MM.1S (cell line): ENCODE data around the gene CCR9.
A peak's percentile ranks its signal among the peaks of the same experiment; 100 is the strongest.

ENCODE experiments used
- DNase-seq: peaks from one replicate; pipeline ENCODE4 v3.0.0-alpha.2; 2015
- H2AFZ ChIP-seq: fragments of 300-600 bp; sonication (generic); 2 replicates; pipeline ENCODE4 v1.6.0; 2016; ENCODE audit warnings: antibody characterized with exemption, low read length
- H3F3A ChIP-seq: fragments of 300-600 bp; sonication (generic); 2 replicates; pipeline ENCODE4 v1.6.1; 2016; ENCODE audit warnings: mild to moderate bottlenecking, antibody characterized with exemption, low read length, moderate library complexity, mixed read lengths; ENCODE audit not compliant: insufficient read depth
- H3K27ac ChIP-seq: fragments of 300-600 bp; sonication (generic); 2 replicates; pipeline ENCODE4 v1.5.1; 2016; ENCODE audit warnings: mild to moderate bottlenecking, low read length
- H3K27me3 ChIP-seq: fragments of 300-600 bp; sonication (generic); replicated peaks from 2 replicates; pipeline ENCODE4 v1.6.0; 2016; ENCODE audit warnings: low read length; ENCODE audit not compliant: insufficient read depth
- H3K36me3 ChIP-seq: fragments of 300-600 bp; sonication (generic); replicated peaks from 2 replicates; pipeline ENCODE4 v1.6.1; 2016; ENCODE audit warnings: mild to moderate bottlenecking, low read length, mixed read lengths; ENCODE audit not compliant: insufficient read depth
- H3K4me1 ChIP-seq: fragments of 300-600 bp; sonication (generic); 2 replicates; pipeline ENCODE4 v1.6.1; 2016; ENCODE audit warnings: low read length, mixed read lengths
- H3K4me2 ChIP-seq: fragments of 300-600 bp; sonication (generic); 2 replicates; pipeline ENCODE4 v1.6.0; 2016; ENCODE audit warnings: low read depth, low read length
- H3K4me3 ChIP-seq: fragments of 300-600 bp; sonication (generic); 2 replicates; pipeline ENCODE4 v1.5.1; 2016; ENCODE audit warnings: low read length, mixed read lengths
- H3K79me2 ChIP-seq: fragments of 300-600 bp; sonication (generic); 2 replicates; pipeline ENCODE4 v1.6.1; 2016; ENCODE audit warnings: mixed run types, low read length, mixed read lengths
- H3K9ac ChIP-seq: fragments of 300-600 bp; sonication (generic); 2 replicates; pipeline ENCODE4 v1.6.1; 2016; ENCODE audit warnings: low read length, mixed read lengths
- H3K9me2 ChIP-seq: fragments of 300-600 bp; sonication (generic); replicated peaks from 2 replicates; pipeline ENCODE4 v1.6.1; 2016; ENCODE audit warnings: mild to moderate bottlenecking, low read length, mixed read lengths; ENCODE audit not compliant: insufficient read depth
- H3K9me3 ChIP-seq: fragments of 300-600 bp; sonication (generic); replicated peaks from 2 replicates; pipeline ENCODE4 v1.6.1; 2016; ENCODE audit warnings: mild to moderate bottlenecking, low read length, mixed read lengths; ENCODE audit not compliant: insufficient read depth
- H4K20me1 ChIP-seq: fragments of 300-600 bp; sonication (generic); 2 replicates; pipeline ENCODE4 v1.6.1; 2016; ENCODE audit warnings: mild to moderate bottlenecking, low read length, moderate library complexity, mixed read lengths; ENCODE audit not compliant: insufficient read depth
- EZH2 ChIP-seq: fragments of 300-600 bp; sonication (generic); optimal IDR thresholded peaks from 2 replicates; pipeline ENCODE3; 2017; ENCODE audit warnings: low read depth, mild to moderate bottlenecking, antibody characterized with exemption, low read length, mixed read lengths
- EZH2phosphoT487 ChIP-seq: fragments of 300-600 bp; sonication (generic); IDR thresholded peaks from 2 replicates; pipeline ENCODE4 v1.6.1; 2018; ENCODE audit warnings: antibody characterized with exemption, low read length
- TF ChIP-seq, protein P1 (sequence below): fragments of 300-600 bp; sonication (generic); IDR thresholded peaks from 2 replicates; pipeline ENCODE4 v1.5.1; 2016; ENCODE audit warnings: antibody characterized with exemption, low read length, mixed read lengths

The CCR9 gene

DNA sequence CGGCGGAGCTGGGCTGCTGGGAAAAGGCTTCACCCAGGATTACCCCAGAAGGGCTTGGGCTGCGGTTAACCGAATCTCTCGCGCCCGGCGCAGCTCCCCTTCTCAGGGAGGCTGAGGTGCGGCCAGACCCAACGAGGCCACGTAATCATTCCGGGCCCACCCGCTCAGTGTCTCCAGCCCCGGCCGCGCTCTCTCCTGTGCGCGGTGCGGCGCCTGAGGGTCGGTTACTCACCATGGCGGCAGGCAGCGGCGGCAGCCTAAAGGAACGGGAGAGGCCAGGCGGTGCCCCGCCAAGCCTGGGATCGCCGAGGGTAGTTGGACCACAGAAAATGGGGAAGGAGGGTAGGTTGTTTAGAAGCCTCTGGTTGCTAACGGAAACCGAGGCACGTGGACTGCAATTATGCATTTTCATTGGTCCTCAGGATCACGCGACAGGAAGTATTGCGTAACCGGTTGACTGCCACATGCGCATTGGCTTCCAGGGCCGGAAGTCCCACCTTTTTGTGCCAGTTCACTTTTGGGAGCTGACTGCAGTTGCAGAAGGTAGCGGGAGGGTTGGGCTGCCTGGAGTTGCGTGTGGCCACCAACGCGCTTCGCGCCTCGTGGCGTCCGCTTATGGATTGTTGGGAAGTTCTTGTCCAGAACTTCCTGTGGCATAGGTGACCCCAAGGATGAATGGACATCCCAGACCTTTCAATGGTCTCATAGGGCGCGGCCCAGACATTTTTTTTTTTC is 44.4 kb upstream of the CCR9 start, which contains the start of gene LZTFL1:
TSS of gene LZTFL1 (minus strand) at position 363 of the 735 bp plus-strand sequence. CDS start at position 235, 128 bp downstream.
- TF ChIP-seq, protein P1, sequence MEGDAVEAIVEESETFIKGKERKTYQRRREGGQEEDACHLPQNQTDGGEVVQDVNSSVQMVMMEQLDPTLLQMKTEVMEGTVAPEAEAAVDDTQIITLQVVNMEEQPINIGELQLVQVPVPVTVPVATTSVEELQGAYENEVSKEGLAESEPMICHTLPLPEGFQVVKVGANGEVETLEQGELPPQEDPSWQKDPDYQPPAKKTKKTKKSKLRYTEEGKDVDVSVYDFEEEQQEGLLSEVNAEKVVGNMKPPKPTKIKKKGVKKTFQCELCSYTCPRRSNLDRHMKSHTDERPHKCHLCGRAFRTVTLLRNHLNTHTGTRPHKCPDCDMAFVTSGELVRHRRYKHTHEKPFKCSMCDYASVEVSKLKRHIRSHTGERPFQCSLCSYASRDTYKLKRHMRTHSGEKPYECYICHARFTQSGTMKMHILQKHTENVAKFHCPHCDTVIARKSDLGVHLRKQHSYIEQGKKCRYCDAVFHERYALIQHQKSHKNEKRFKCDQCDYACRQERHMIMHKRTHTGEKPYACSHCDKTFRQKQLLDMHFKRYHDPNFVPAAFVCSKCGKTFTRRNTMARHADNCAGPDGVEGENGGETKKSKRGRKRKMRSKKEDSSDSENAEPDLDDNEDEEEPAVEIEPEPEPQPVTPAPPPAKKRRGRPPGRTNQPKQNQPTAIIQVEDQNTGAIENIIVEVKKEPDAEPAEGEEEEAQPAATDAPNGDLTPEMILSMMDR: no peak
- no peak for TF ChIP-seq EZH2phosphoT487
- TF ChIP-seq EZH2: no peak
- no peaks in the 10 kb centered on the region for H3K27me3 ChIP-seq
- peak within 1 kb of the TSS; percentile 64; the same call in 1 of the 2 replicates for H3K27ac ChIP-seq
- peak within 1 kb of the TSS; percentile 98 for H3K4me3 ChIP-seq
- H4K20me1 ChIP-seq: no peaks in the 10 kb centered on the region
- H3F3A ChIP-seq: peaks cover 10% of the 10 kb centered on the region; the same call in 1 of the 2 replicates
- H3K36me3 ChIP-seq: no peaks in the 10 kb centered on the region
- peak within 1 kb of the TSS; percentile 79 for H3K4me2 ChIP-seq
- 0 out of 2 replicates have a peak, but pooled peaks cover 8% of the 10 kb centered on the region for H3K79me2 ChIP-seq
- no peaks in the 10 kb centered on the region for H3K9me3 ChIP-seq
- H3K4me1 ChIP-seq: peaks cover 24% of the 10 kb centered on the region
- peak; percentile 98 for DNase-seq
- no peaks in the 10 kb centered on the region for H3K9me2 ChIP-seq
- peak within 1 kb of the TSS; percentile 93 for H2AFZ ChIP-seq
- H3K9ac ChIP-seq: peak within 1 kb of the TSS; percentile 89

DNA sequence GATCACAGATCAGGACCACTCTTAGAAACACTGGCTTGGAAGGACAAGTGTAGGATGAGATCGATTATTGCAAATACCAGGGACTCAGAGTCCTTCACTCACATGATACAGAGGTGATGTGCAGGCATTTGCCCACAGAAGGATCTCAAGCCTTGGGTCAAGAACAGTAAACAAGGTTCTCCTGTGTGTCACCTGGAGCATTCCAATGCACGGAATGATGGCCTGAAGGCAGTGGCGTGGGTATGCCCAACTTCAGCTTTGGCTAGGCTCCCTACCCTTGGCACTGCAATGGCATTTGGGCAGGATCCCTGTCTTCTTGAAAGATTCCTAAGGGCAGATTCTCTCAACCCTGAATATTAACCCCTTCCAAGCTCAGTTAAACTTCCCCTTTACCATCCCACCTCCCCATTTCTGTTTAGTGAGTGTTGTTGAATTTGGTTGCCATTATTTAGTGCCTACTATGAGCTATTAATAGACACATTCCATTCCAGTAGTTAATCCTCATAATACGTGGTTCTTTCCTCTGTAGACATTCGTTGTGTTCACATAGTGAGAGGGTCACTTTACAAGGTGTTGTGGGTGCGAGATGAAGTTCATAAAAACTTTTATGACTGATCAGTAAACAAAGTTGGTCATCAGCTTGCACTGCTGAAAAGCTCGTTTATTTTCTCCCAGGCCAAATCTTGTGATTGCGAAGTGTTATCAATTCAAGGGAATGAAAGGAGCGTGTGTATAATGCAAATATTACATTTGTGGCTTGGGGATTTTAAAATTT is 43.3 kb upstream of the CCR9 start:
- H3F3A ChIP-seq: peaks cover 10% of the 10 kb centered on the region; the same call in 1 of the 2 replicates
- no peak for DNase-seq
- H3K36me3 ChIP-seq: no peaks in the 10 kb centered on the region
- H3K4me3 ChIP-seq: no peak overlapping the region
- H4K20me1 ChIP-seq: no peaks in the 10 kb centered on the region
- TF ChIP-seq EZH2phosphoT487 (no peak), EZH2 (no peak)
- TF ChIP-seq, protein P1: no peak
- no peak overlapping the region for H3K27ac ChIP-seq
- H3K4me2 ChIP-seq: 0 out of 2 replicates have a peak overlapping the region, but pooled peaks have one; percentile 79
- 0 out of 2 replicates have a peak, but pooled peaks cover 8% of the 10 kb centered on the region for H3K79me2 ChIP-seq
- no peaks in the 10 kb centered on the region for H3K27me3 ChIP-seq
- H3K9ac ChIP-seq: no peak overlapping the region
- H3K4me1 ChIP-seq: peaks cover 24% of the 10 kb centered on the region
- H2AFZ ChIP-seq: no peak overlapping the region
- no peaks in the 10 kb centered on the region for H3K9me2 ChIP-seq
- no peaks in the 10 kb centered on the region for H3K9me3 ChIP-seq

DNA sequence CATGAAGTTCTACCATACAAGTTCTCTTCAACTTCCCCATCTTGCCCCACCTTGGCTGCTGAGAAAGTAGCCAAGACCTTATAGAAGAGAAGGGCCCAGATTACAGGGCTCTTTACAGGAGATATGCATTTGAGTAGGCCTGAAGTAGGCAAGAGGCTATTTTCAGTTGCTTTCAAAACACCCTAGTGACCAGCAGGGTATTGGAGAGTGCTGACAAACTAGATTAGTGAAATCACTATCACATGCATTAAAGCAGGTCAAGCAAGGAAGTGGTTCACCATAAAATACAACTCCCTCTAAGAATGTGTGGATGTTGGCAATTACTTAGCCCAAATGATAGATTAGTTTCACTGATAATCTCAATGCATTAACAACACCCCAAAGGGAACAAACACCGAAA is 41.7 kb upstream of the CCR9 start:
- Histone ChIP-seq H3K27ac (no peak overlapping the region), H3K9me2 (no peaks in the 10 kb centered on the region), H3K27me3 (no peaks in the 10 kb centered on the region), H3K4me1 (peaks cover 33% of the 10 kb centered on the region), H3K4me2 (no peak overlapping the region), H3K9ac (no peak overlapping the region), H3K36me3 (no peaks in the 10 kb centered on the region), H4K20me1 (no peaks in the 10 kb centered on the region), H3K4me3 (no peak overlapping the region), H3K79me2 (0 out of 2 replicates have a peak, but pooled peaks cover 7% of the 10 kb centered on the region), H2AFZ (no peak overlapping the region), H3F3A (peaks cover 10% of the 10 kb centered on the region; the same call in 1 of the 2 replicates), H3K9me3 (no peaks in the 10 kb centered on the region)
- DNase-seq: peak; percentile 14
- TF ChIP-seq, protein P1: peak; percentile 12; the same call in 1 of the 2 replicates
- no peak for TF ChIP-seq EZH2phosphoT487
